Activated T-helper 2 cell treated with anti-CD3 and anti-CD28 coated beads, Interferon-gamma antibody, Interleukin-2, Interleukin-4, amounts not matched to agents 10 μg/mL and 5 μg/mL and 100 μg/mL, durations not matched to agents 14 hours and 24 hours and 36 hours (primary cell): ENCODE measurements around the gene LCE1A. TPM values are rescaled to one million over a fixed set of nuclear protein-coding genes. Genes with fewer than 3 reads are reported as not detected.

ENCODE experiments used
- DNase-seq: peaks from one replicate; pipeline ENCODE4 v3.0.0; 2021; ENCODE audit warnings: low spot score
- H3K27ac Mint-ChIP-seq: one replicate; pipeline ENCODE4 v1.8.0; 2021; ENCODE audit warnings: mixed read lengths
- H3K27me3 Mint-ChIP-seq: one replicate; pipeline ENCODE4 v1.8.0; 2021; ENCODE audit warnings: low read depth, mixed read lengths
- H3K36me3 Mint-ChIP-seq: one replicate; pipeline ENCODE4 v1.8.0; 2021; ENCODE audit warnings: low read depth, mixed read lengths
- H3K4me1 Mint-ChIP-seq: one replicate; pipeline ENCODE4 v1.8.0; 2021; ENCODE audit warnings: low read depth, mixed read lengths
- H3K4me3 Mint-ChIP-seq: one replicate; pipeline ENCODE4 v1.8.0; 2021; ENCODE audit warnings: low read depth, mild to moderate bottlenecking, moderate library complexity, mixed read lengths
- H3K9me3 Mint-ChIP-seq: one replicate; pipeline ENCODE4 v1.8.0; 2021; ENCODE audit warnings: mixed read lengths
- intact Hi-C: fragments of 100-400 bp; cut with micrococcal nuclease; formaldehyde crosslinking; loops from one replicate; pipeline ENCODE4 v1.15.1; 2023
- total RNA-seq: library from RNA; stranded (reverse); gene quantifications from 2 replicates; pipeline ENCODE4 v1.2.3, GENCODE V29; 2022

The LCE1A gene
- total RNA-seq, 1 donor from 2014 or later: not detected

DNA sequence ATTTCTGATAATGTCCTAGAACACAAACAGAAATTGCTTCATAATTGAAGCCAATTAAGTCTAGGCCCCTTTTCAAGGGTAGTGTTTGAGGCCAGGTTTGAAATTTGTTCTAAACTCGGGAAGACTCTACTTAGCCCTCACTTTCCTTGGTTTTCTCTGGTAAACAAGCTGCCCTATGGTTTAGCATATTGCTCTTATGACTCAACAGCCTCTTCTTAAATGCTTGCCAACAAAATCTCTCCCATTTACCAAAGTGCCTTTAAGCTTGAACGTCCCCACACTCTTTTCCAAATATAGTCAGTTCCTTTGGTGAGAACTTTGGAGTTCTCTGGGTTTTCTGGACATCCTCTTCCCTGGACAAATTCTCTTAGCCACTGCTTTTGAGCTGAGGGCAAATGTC lies 9.6 kb downstream of the LCE1A start:
- intact Hi-C loops: no loop called here
- DNase-seq: no peak
- Mint-ChIP-seq H3K4me1 (no peaks in the 10 kb centered on the region), H3K27me3 (no peaks in the 10 kb centered on the region), H3K36me3 (no peaks in the 10 kb centered on the region), H3K9me3 (no peaks in the 10 kb centered on the region), H3K4me3 (no peak overlapping the region), H3K27ac (no peak overlapping the region)

- Mint-ChIP-seq H3K27me3 (no peaks in the 10 kb centered on the region), H3K9me3 (no peaks in the 10 kb centered on the region), H3K36me3 (no peaks in the 10 kb centered on the region)
Observed at GRCh38 chr1:152842556-152842955, 15.3 kb downstream of the LCE1A start, which contains the start of gene LCE6A. Gene LCE6A, plus strand, starts transcription at chr1:152842856. Its CDS starts 665 bp downstream, at chr1:152843521.

GRCh38 chr1:152855661-152856060 lies 28.4 kb downstream of the LCE1A start:
- no peak overlapping the region for H3K27ac Mint-ChIP-seq
- DNase-seq: no peak
- H3K9me3 Mint-ChIP-seq: no peaks in the 10 kb centered on the region
- no peaks in the 10 kb centered on the region for H3K36me3 Mint-ChIP-seq
- H3K4me1 Mint-ChIP-seq: no peaks in the 10 kb centered on the region
- no peak overlapping the region for H3K4me3 Mint-ChIP-seq
- intact Hi-C loops: no loop called here
- no peaks in the 10 kb centered on the region for H3K27me3 Mint-ChIP-seq

More at GRCh38 chr1:152842556-152842955, 15.3 kb downstream of the LCE1A start, which contains the start of gene LCE6A:
- Mint-ChIP-seq H3K4me3 (no peak within 1 kb of the TSS), H3K4me1 (no peaks in the 10 kb centered on the region), H3K27ac (no peak within 1 kb of the TSS)
- intact Hi-C loops: no loop called here
- DNase-seq: no peak

DNA sequence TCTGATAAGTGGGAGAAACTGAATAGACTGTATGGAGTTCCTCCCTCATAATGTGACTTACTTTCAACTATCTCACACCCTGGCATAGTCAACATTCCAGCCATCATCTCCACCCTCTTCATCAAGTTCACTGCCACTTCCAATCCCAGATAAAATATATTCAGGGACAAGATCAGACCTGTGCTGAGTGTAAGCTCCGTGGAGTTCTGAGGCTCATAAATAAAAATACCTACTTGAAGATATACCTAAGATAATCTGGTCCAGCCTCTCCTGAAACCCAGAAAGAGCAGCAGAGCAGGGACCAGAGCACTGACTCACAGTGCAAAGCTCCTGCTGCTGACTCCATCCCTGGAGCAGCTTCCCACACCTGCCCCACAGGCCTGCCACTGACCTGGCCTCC lies 30.8 kb downstream of the LCE1A start:
- intact Hi-C loops: no loop called here
- no peak for DNase-seq
- no peak overlapping the region for H3K27ac Mint-ChIP-seq
- no peak overlapping the region for H3K4me3 Mint-ChIP-seq
- no peaks in the 10 kb centered on the region for H3K9me3 Mint-ChIP-seq
- H3K4me1 Mint-ChIP-seq: no peaks in the 10 kb centered on the region
- no peaks in the 10 kb centered on the region for H3K27me3 Mint-ChIP-seq
- H3K36me3 Mint-ChIP-seq: no peaks in the 10 kb centered on the region

DNA sequence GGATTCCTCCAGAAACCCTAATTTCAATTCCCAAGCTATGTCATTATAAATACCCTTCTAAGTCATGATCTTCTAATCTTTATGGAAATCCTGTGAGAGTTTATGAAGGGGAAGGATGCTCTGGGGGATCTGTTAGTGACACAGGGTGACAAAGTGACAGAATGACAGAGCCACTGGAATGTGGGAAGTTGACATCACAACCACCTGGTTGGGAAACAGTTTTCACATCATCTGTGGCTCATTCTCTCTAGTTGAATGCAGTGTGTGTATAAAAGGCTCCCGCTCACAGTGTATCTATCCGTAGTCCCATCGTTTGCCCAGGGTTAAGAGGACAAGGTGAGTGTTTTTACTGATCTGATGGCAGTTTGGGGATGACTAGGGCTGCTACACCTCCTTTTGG lies 32.4 kb downstream of the LCE1A start, which contains the start of gene LCE7A:
TSS of gene LCE7A (plus strand) at position 301 of the 400 bp plus-strand sequence. CDS start 702 bp downstream, outside the sequence.
- Mint-ChIP-seq H3K9me3 (no peaks in the 10 kb centered on the region), H3K36me3 (no peaks in the 10 kb centered on the region), H3K4me3 (no peak within 1 kb of the TSS), H3K27me3 (no peaks in the 10 kb centered on the region), H3K4me1 (no peaks in the 10 kb centered on the region), H3K27ac (no peak within 1 kb of the TSS)
- DNase-seq: no peak
- intact Hi-C loops: no loop called here

- H3K9me3 Mint-ChIP-seq: no peaks in the 10 kb centered on the region
- intact Hi-C loops: no loop called here
- H3K36me3 Mint-ChIP-seq: no peaks in the 10 kb centered on the region
- no peaks in the 10 kb centered on the region for H3K27me3 Mint-ChIP-seq
- no peaks in the 10 kb centered on the region for H3K4me1 Mint-ChIP-seq
- no peak for DNase-seq
- H3K4me3 Mint-ChIP-seq: no peak overlapping the region
- H3K27ac Mint-ChIP-seq: no peak overlapping the region
Observed at GRCh38 chr1:152860129-152860528, 32.9 kb downstream of the LCE1A start.

GRCh38 chr1:152861374-152861773 lies 34.1 kb downstream of the LCE1A start:
- no peaks in the 10 kb centered on the region for H3K36me3 Mint-ChIP-seq
- DNase-seq: no peak
- intact Hi-C loops: no loop called here
- H3K4me3 Mint-ChIP-seq: no peak overlapping the region
- H3K27ac Mint-ChIP-seq: no peak overlapping the region
- no peaks in the 10 kb centered on the region for H3K4me1 Mint-ChIP-seq
- no peaks in the 10 kb centered on the region for H3K9me3 Mint-ChIP-seq
- no peaks in the 10 kb centered on the region for H3K27me3 Mint-ChIP-seq

DNA sequence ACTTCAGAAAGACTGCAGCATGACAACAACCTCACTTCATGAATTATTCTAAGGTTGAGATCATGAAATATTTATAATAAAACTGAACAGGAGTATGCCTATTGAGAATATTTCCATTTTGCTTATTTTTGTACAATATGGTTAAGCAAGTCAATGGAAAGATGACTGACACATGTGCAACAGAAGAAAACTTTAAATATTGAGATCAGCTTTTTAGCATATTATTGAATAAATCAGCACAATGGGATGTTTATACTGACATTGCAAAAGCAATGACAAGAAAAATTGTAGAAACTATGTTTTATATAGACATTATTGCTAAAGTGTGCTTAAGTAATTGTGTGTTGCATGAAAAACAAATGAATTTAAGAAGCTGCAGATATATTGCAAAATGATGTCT lies 37.2 kb downstream of the LCE1A start:
- no peak for DNase-seq
- no peak overlapping the region for H3K27ac Mint-ChIP-seq
- H3K27me3 Mint-ChIP-seq: no peaks in the 10 kb centered on the region
- no peaks in the 10 kb centered on the region for H3K36me3 Mint-ChIP-seq
- H3K4me1 Mint-ChIP-seq: no peaks in the 10 kb centered on the region
- intact Hi-C loops: no loop called here
- no peaks in the 10 kb centered on the region for H3K9me3 Mint-ChIP-seq
- H3K4me3 Mint-ChIP-seq: no peak overlapping the region

DNA sequence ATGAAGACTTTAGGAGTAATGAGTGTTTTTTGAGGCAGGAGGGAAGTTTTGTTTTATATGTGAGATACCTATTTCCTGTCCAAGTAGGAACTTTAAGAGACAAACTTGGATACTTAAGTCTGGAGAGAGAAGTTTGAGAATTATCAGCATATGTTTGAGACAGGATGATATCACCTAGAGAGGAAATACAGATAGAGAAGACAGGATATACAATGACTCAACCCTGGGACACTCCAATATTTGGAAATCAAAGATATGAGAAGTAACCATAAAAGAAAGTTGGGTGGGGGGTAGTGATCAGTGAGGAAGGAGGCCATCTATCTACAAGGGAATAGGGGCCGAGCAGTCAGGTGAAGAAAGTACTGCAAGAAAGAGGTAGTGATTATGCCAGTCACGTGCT lies 39.0 kb downstream of the LCE1A start:
- intact Hi-C loops: no loop called here
- no peaks in the 10 kb centered on the region for H3K9me3 Mint-ChIP-seq
- H3K4me3 Mint-ChIP-seq: no peak overlapping the region
- H3K36me3 Mint-ChIP-seq: no peaks in the 10 kb centered on the region
- peaks cover 2% of the 10 kb centered on the region for H3K27me3 Mint-ChIP-seq
- no peaks in the 10 kb centered on the region for H3K4me1 Mint-ChIP-seq
- H3K27ac Mint-ChIP-seq: no peak overlapping the region
- DNase-seq: no peak

- peaks cover 5% of the 10 kb centered on the region for H3K27me3 Mint-ChIP-seq
- no peak overlapping the region for H3K27ac Mint-ChIP-seq
- H3K9me3 Mint-ChIP-seq: no peaks in the 10 kb centered on the region
- DNase-seq: peak; percentile 46
- no peak overlapping the region for H3K4me3 Mint-ChIP-seq
- intact Hi-C loops: loop anchor here (1.0 kb wide), 1 partner anchor 353 kb away; no protein-coding TSS in a partner anchor
- no peaks in the 10 kb centered on the region for H3K36me3 Mint-ChIP-seq
- no peaks in the 10 kb centered on the region for H3K4me1 Mint-ChIP-seq
Observed at GRCh38 chr1:152869808-152870419, 42.6 kb downstream of the LCE1A start.

- Mint-ChIP-seq H3K4me1 (no peaks in the 10 kb centered on the region), H3K9me3 (no peaks in the 10 kb centered on the region), H3K27me3 (peaks cover 5% of the 10 kb centered on the region), H3K36me3 (no peaks in the 10 kb centered on the region), H3K27ac (no peak overlapping the region), H3K4me3 (no peak overlapping the region)
- DNase-seq: no peak
- intact Hi-C loops: no loop called here
Observed at GRCh38 chr1:152870831-152871730, 43.8 kb downstream of the LCE1A start.

DNA sequence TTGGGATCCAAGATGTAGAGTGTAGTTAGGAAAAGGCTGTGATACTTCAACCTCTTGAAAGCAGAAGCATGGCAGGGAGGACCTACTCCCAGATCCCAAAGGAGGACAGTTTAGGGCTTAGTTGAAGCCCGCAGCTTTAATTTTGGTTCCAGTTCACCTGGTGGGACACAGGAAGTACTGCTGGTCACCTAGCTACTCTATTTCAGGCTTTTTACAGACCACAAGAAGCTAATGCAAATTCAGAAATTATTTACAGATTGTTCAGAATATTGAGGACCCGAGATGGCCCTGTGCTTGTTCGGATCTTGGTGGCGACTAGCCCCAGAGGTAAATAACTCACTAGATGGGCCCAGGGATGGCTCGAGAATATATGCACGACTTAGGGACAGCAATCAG lies 44.5 kb downstream of the LCE1A start:
- Mint-ChIP-seq H3K4me1 (no peaks in the 10 kb centered on the region), H3K9me3 (no peaks in the 10 kb centered on the region), H3K4me3 (no peak overlapping the region), H3K36me3 (no peaks in the 10 kb centered on the region), H3K27me3 (peaks cover 7% of the 10 kb centered on the region), H3K27ac (no peak overlapping the region)
- DNase-seq: no peak
- intact Hi-C loops: no loop called here

DNA sequence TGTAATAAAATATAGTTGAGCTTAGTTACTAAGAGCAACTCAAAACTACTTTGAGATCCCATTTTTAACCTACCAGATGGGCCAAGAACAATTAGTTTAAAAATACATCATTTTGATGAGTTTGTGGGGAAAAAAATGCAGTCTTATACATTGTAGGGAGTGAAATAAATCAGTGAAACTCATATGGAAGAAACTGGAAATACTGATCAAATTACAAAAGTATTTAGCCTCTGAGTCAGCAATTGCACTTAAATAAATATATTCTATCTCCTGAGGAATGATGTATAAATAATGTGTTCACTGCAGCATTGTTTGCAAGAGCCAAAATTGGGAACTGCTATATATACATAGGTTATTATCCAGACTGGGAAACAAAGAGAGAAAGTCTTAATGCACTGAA lies 46.2 kb downstream of the LCE1A start:
- DNase-seq: no peak
- Mint-ChIP-seq H3K4me3 (no peak overlapping the region), H3K27me3 (peaks cover 7% of the 10 kb centered on the region), H3K27ac (no peak overlapping the region), H3K9me3 (no peaks in the 10 kb centered on the region), H3K4me1 (no peaks in the 10 kb centered on the region), H3K36me3 (no peaks in the 10 kb centered on the region)
- intact Hi-C loops: no loop called here
